ENCODE results near the gene MTF1.
A peak's percentile ranks its signal among the peaks of the same experiment; 100 is the strongest.

Gene MTF1

GRCh38 chr1:37828410-37829074 lies 30.9 kb downstream of the MTF1 start:
- no peak for DNase-seq (ENCODE audit: low read depth)

GRCh38 chr1:37825506-37825905 lies 33.9 kb downstream of the MTF1 start:
- DNase-seq (ENCODE audit: low read depth): no peak

- DNase-seq (ENCODE audit: low read depth): no peak
These were observed 35.4 kb downstream of the MTF1 start for GRCh38 chr1:37824001-37824400.

- no peak for DNase-seq (ENCODE audit: low read depth)
These were observed 36.2 kb downstream of the MTF1 start for GRCh38 chr1:37822906-37823815.

GRCh38 chr1:37821481-37821880 lies 37.9 kb downstream of the MTF1 start:
- no peak for DNase-seq (ENCODE audit: low read depth)

- DNase-seq (ENCODE audit: low read depth): no peak
These were observed 41.9 kb downstream of the MTF1 start for GRCh38 chr1:37817481-37817880.

- no peak for DNase-seq (ENCODE audit: low read depth)
These were observed 45.1 kb downstream of the MTF1 start for GRCh38 chr1:37814252-37814651.

- no peak for DNase-seq (ENCODE audit: low read depth)
These were observed 45.8 kb downstream of the MTF1 start for GRCh38 chr1:37813529-37814145.

GRCh38 chr1:37811027-37811655 lies 48.3 kb downstream of the MTF1 start:
- DNase-seq (ENCODE audit: low read depth): peak; percentile 23

- no peak for DNase-seq (ENCODE audit: low read depth)
These were observed 49.5 kb downstream of the MTF1 start for GRCh38 chr1:37809942-37810341.

GRCh38 chr1:37808369-37809319 lies 50.7 kb downstream of the MTF1 start:
- DNase-seq (ENCODE audit: low read depth): peak; percentile 12

GRCh38 chr1:37807555-37808368 lies 51.6 kb downstream of the MTF1 start, which contains the start of the genes C1orf122 and YRDC:
Gene C1orf122, plus strand, starts transcription at chr1:37807790. Its CDS starts 615 bp downstream, at chr1:37808405.
Gene YRDC, minus strand, starts transcription at chr1:37808208. Its CDS starts 28 bp downstream, at chr1:37808180.
- peak; percentile 88 for DNase-seq (ENCODE audit: low read depth)

- no peak for DNase-seq (ENCODE audit: low read depth)
These were observed 52.2 kb downstream of the MTF1 start for GRCh38 chr1:37807220-37807554.

- no peak for DNase-seq (ENCODE audit: low read depth)
These were observed 57.0 kb downstream of the MTF1 start for GRCh38 chr1:37802439-37802838.

GRCh38 chr1:37797750-37798345 lies 61.5 kb downstream of the MTF1 start:
- DNase-seq (ENCODE audit: low read depth): no peak

GRCh38 chr1:37795340-37796125 lies 63.9 kb downstream of the MTF1 start:
- no peak for DNase-seq (ENCODE audit: low read depth)

GRCh38 chr1:37794372-37795339 lies 64.7 kb downstream of the MTF1 start:
- DNase-seq (ENCODE audit: low read depth): no peak
